Ascending aorta (tissue), 2 donors: ENCODE results near the gene NUBP2. TPM values are rescaled to one million over a fixed set of nuclear protein-coding genes. Genes with fewer than 3 reads are reported as not detected.
A peak's percentile ranks its signal among the peaks of the same experiment; 100 is the strongest.

Experiments used
- DNase-seq, 2 donors: peaks; one replicate each; pipeline ENCODE4 v3.0.0-alpha.2; 2019; ENCODE audit warnings: low spot score in 2 of 2
- H3K27ac ChIP-seq, 2 donors: fragments of 200-600 bp; sonication (generic); one replicate each; pipeline ENCODE4 v1.5.1; 2016 to 2017; ENCODE audit warnings: mild to moderate bottlenecking in 1 of 2
- H3K27me3 ChIP-seq: fragments of 200-600 bp; sonication (generic); one replicate; pipeline ENCODE4 v1.5.1; 2017
- H3K36me3 ChIP-seq, 2 donors: fragments of 200-600 bp; sonication (generic); one replicate each; pipeline ENCODE4 v1.5.1; 2016
- H3K4me1 ChIP-seq, 2 donors: fragments of 200-600 bp; sonication (generic); one replicate each; pipeline ENCODE4 v1.5.1; 2016 to 2017; ENCODE audit warnings: mild to moderate bottlenecking in 1 of 2
- H3K4me3 ChIP-seq, 2 donors: fragments of 200-600 bp; sonication (generic); one replicate each; pipeline ENCODE4 v1.5.1; 2016 to 2017; ENCODE audit warnings: mild to moderate bottlenecking in 1 of 2
- H3K9me3 ChIP-seq, 2 donors: fragments of 200-600 bp; sonication (generic); one replicate each; pipeline ENCODE4 v1.5.1; 2016
- intact Hi-C: fragments of 100-400 bp; cut with DNase I; formaldehyde crosslinking; loops from one replicate; pipeline ENCODE4 v1.15.1; 2023
- total RNA-seq: library from RNA; depleted of rRNA; stranded (reverse); fragments of >200 nt; gene quantifications from one replicate; pipeline ENCODE4 v1.1.0, GENCODE V29; 2016
- TF ChIP-seq, protein P1 (sequence below), 3 experiments: fragments of 200-600 bp in 2 of 3; fragments of 450-650 bp in 1 of 3; sonication (generic) in 2 of 3; IDR thresholded peaks; one replicate each; pipeline ENCODE4 v1.5.1; 2016 to 2019; ENCODE audit warnings: antibody characterized with exemption in 3 of 3, mild to moderate bottlenecking in 1 of 3, moderate library complexity in 1 of 3

Gene NUBP2
- total RNA-seq, 1 donor from 2014 or later: 182 TPM

DNA sequence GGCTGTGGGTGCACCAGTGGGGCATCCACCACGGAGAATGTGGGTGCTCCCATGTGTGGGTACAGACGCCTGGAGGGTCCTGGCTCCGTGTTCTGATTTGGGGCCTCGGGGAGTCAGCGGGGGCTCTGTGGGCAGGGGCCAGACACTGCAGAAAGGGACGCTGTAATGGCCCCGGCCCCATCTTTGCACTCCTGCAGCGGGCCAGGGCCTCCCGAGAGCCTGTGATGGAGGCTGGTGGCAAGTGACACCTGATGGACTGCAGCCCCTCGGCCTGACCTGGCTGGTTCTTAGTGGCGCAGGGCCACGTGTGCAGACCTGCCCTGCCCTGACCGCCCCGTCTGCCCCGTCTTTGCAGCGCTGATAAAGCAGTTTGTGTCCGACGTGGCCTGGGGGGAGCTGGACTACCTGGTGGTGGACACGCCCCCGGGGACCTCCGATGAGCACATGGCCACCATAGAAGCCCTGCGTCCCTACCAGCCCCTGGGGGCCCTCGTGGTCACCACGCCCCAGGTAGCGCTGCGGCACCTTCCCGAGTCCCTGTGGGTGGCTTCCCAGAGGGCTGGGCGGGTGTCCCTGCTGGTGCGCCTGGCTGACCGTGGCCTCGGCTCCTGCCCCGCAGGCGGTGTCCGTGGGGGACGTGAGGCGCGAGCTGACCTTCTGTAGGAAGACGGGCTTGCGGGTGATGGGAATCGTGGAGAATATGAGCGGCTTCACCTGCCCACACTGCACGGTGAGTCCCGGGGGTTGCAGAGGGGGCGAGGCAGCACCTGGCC, 4.7 kb downstream of the NUBP2 start:
- H3K9me3 ChIP-seq: no peaks in the 10 kb centered on the region
- peak; percentile 5 to 59 for DNase-seq
- H3K4me3 ChIP-seq: no peak overlapping the region
- peaks cover 37 to 49% of the 10 kb centered on the region in 2 donors for H3K36me3 ChIP-seq
- H3K27me3 ChIP-seq: no peaks in the 10 kb centered on the region
- H3K27ac ChIP-seq: no peak overlapping the region
- intact Hi-C loops: no loop called here
- TF ChIP-seq, protein P1, sequence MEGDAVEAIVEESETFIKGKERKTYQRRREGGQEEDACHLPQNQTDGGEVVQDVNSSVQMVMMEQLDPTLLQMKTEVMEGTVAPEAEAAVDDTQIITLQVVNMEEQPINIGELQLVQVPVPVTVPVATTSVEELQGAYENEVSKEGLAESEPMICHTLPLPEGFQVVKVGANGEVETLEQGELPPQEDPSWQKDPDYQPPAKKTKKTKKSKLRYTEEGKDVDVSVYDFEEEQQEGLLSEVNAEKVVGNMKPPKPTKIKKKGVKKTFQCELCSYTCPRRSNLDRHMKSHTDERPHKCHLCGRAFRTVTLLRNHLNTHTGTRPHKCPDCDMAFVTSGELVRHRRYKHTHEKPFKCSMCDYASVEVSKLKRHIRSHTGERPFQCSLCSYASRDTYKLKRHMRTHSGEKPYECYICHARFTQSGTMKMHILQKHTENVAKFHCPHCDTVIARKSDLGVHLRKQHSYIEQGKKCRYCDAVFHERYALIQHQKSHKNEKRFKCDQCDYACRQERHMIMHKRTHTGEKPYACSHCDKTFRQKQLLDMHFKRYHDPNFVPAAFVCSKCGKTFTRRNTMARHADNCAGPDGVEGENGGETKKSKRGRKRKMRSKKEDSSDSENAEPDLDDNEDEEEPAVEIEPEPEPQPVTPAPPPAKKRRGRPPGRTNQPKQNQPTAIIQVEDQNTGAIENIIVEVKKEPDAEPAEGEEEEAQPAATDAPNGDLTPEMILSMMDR (IDR thresholded peaks at IDR 0.05): no peak
- H3K4me1 ChIP-seq: peaks cover 5 to 15% of the 10 kb centered on the region in 2 donors

DNA sequence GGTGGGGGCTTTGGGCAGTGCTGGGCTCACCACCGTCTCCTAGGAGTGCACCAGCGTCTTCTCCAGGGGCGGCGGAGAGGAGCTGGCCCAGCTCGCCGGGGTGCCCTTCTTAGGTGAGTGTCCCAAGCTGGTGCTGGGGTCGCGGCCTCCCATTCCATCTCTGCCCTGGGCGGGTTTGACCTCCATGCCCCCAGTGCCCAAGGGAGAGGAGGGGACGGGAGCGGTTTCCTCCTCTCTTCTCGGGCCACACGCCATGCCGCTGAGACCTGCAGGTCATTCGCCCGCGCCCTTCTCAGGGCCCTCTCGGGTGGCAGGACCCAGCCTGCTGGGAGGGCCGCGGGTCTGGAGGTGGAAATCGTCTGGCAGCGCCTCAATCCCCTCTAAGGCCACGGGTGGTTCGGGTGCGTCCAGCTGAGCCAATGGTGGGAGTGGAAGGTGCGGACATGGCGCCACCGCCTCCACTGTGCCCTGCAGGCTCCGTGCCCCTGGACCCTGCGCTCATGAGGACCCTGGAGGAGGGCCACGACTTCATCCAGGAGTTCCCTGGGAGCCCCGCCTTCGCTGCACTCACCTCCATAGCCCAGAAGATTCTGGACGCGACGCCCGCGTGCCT, 5.4 kb downstream of the NUBP2 start:
- Histone ChIP-seq H3K27ac (no peak overlapping the region), H3K9me3 (no peaks in the 10 kb centered on the region), H3K4me1 (peaks cover 5 to 15% of the 10 kb centered on the region in 2 donors), H3K4me3 (no peak overlapping the region), H3K27me3 (no peaks in the 10 kb centered on the region), H3K36me3 (peaks cover 37 to 49% of the 10 kb centered on the region in 2 donors)
- intact Hi-C loops: no loop called here
- TF ChIP-seq, protein P1 (IDR thresholded peaks at IDR 0.05): no peak
- DNase-seq: peak in 1 of 2 donors; percentile 57

GRCh38 chr16:1788708-1789100, 5.9 kb downstream of the NUBP2 start:
- Histone ChIP-seq H3K27ac (no peak overlapping the region), H3K4me3 (no peak overlapping the region), H3K9me3 (no peaks in the 10 kb centered on the region), H3K27me3 (no peaks in the 10 kb centered on the region), H3K36me3 (peaks cover 37 to 49% of the 10 kb centered on the region in 2 donors), H3K4me1 (peaks cover 5 to 15% of the 10 kb centered on the region in 2 donors)
- DNase-seq: peak; percentile 2 to 60
- intact Hi-C loops: no loop called here
- TF ChIP-seq, protein P1 (IDR thresholded peaks at IDR 0.05): no peak

DNA sequence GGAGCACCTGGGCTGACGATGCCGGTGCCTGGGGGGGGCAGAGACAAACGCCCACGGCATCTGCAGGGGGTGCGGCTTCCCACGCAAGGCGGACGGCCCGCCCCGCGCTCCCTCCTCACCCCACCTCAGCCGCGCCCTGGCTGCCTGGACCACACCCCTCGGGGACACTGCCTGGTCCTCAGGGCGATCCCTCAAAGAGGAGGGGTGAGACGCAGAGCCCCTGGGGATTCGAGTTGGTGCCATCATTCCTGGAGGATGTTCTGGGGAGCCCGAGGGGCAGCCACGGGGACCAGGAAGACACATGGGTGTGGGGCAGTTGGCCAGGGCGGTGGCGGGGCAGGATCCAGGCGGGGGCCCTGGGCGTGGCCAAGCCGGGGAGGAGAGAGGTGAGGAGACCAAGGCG, 6.9 kb downstream of the NUBP2 start:
- H3K27ac ChIP-seq: no peak overlapping the region
- TF ChIP-seq, protein P1 (IDR thresholded peaks at IDR 0.05): no peak
- H3K4me1 ChIP-seq: peaks cover 0 to 6% of the 10 kb centered on the region in 2 donors
- no peak overlapping the region for H3K4me3 ChIP-seq
- peaks cover 37 to 49% of the 10 kb centered on the region in 2 donors for H3K36me3 ChIP-seq
- H3K9me3 ChIP-seq: no peaks in the 10 kb centered on the region
- intact Hi-C loops: no loop called here
- DNase-seq: peak in 1 of 2 donors; percentile 55
- H3K27me3 ChIP-seq: no peaks in the 10 kb centered on the region

DNA sequence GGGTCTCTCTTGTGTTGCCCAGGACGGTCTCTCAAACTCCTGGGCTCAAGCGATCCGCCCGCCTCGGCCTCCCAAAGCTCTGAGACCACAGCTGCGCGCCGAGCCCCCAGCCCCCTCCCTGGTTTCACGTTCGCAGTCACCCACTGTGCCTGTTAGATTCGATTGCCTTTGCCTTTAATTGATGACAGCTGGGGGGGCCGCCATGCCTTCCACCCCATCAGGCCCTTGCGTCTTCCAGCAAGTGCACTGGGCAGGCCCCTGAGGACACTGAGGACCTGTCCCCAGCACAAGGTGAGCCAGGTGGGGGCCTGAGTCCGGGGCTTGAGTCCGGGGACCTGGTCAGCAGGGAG, 7.5 kb downstream of the NUBP2 start:
- intact Hi-C loops: no loop called here
- DNase-seq: no peak
- Histone ChIP-seq H3K4me3 (no peak overlapping the region), H3K27ac (no peak overlapping the region), H3K9me3 (no peaks in the 10 kb centered on the region), H3K36me3 (peaks cover 37 to 49% of the 10 kb centered on the region in 2 donors), H3K27me3 (no peaks in the 10 kb centered on the region), H3K4me1 (peaks cover 0 to 2% of the 10 kb centered on the region in 2 donors)
- TF ChIP-seq, protein P1 (IDR thresholded peaks at IDR 0.05): no peak
